ENCODE measurements around the gene AMH.

The AMH gene

GRCh38 chr19:2245273-2245672 lies 3.9 kb upstream of the AMH start:
- no peak overlapping the region for H4K12ac ChIP-seq (ENCODE audit: low read depth, low read length)
- peaks cover 6% of the 10 kb centered on the region for H3K9me3 ChIP-seq (ENCODE audit: insufficient read depth, low read depth, low read length)
- H3K4me3 ChIP-seq (ENCODE audit: low read depth, low read length): no peak overlapping the region
- peaks cover 0 to 3% of the 10 kb centered on the region in 2 experiments for H3K4me1 ChIP-seq (ENCODE audit: control insufficient read depth in 1 of 2, insufficient read depth in 2 of 2, low read length in 2 of 2)
- no CpG with 5 or more reads among the region's 15 CpGs for WGBS (ENCODE audit: extremely low coverage, insufficient coverage, insufficient read length)
- H3K23ac ChIP-seq (ENCODE audit: low read length): no peak overlapping the region
- peaks cover 16% of the 10 kb centered on the region for H3K79me2 ChIP-seq (ENCODE audit: control insufficient read depth, insufficient read depth, low read length, poor library complexity)
- no peaks in the 10 kb centered on the region for H3K79me1 ChIP-seq (ENCODE audit: low read length)
- H3K36me3 ChIP-seq (ENCODE audit: control insufficient read depth in 1 of 2, insufficient read depth in 2 of 2, low read length in 2 of 2): peaks cover 74 to 77% of the 10 kb centered on the region in 2 experiments
- H2BK120ac ChIP-seq (ENCODE audit: insufficient read depth, low read length, poor library complexity): no peak overlapping the region
- no peak overlapping the region for H2BK12ac ChIP-seq (ENCODE audit: low read length)
- no peak overlapping the region for H2AFZ ChIP-seq (ENCODE audit: insufficient read depth, low read length, poor library complexity)
- H4K8ac ChIP-seq (ENCODE audit: low read depth, low read length): no peak overlapping the region
- H4K91ac ChIP-seq (ENCODE audit: low read depth, low read length): no peak overlapping the region
- H2BK5ac ChIP-seq (ENCODE audit: low read depth, low read length, poor library complexity): no peak overlapping the region
- H3K4me2 ChIP-seq (ENCODE audit: low read length): no peak overlapping the region
- H2AK5ac ChIP-seq (ENCODE audit: low read length): no peak overlapping the region
- H3K14ac ChIP-seq (ENCODE audit: low read length): no peak overlapping the region
- DNase-seq: no peak
- no peak overlapping the region for H3K18ac ChIP-seq (ENCODE audit: low read length)
- H3K9ac ChIP-seq (ENCODE audit: low read length): no peak overlapping the region
- no peak overlapping the region for H3K27ac ChIP-seq (ENCODE audit: low read depth, low read length)
- no peak overlapping the region for H3K4ac ChIP-seq (ENCODE audit: low read depth, low read length)
- no peaks in the 10 kb centered on the region for H3K27me3 ChIP-seq (ENCODE audit: insufficient read depth, low read length)

- no peak overlapping the region for H2BK12ac ChIP-seq (ENCODE audit: low read length)
- no peak overlapping the region for H4K12ac ChIP-seq (ENCODE audit: low read depth, low read length)
- H3K18ac ChIP-seq (ENCODE audit: low read length): no peak overlapping the region
- no peak overlapping the region for H2AFZ ChIP-seq (ENCODE audit: insufficient read depth, low read length, poor library complexity)
- H4K91ac ChIP-seq (ENCODE audit: low read depth, low read length): no peak overlapping the region
- no peaks in the 10 kb centered on the region for H3K4me1 ChIP-seq (ENCODE audit: control insufficient read depth in 1 of 2, insufficient read depth in 2 of 2, low read length in 2 of 2)
- no peak overlapping the region for H3K27ac ChIP-seq (ENCODE audit: low read depth, low read length)
- no peak overlapping the region for H4K8ac ChIP-seq (ENCODE audit: low read depth, low read length)
- peaks cover 69 to 70% of the 10 kb centered on the region in 2 experiments for H3K36me3 ChIP-seq (ENCODE audit: control insufficient read depth in 1 of 2, insufficient read depth in 2 of 2, low read length in 2 of 2)
- no peak overlapping the region for H2AK5ac ChIP-seq (ENCODE audit: low read length)
- peaks cover 8% of the 10 kb centered on the region for H3K79me2 ChIP-seq (ENCODE audit: control insufficient read depth, insufficient read depth, low read length, poor library complexity)
- H2BK120ac ChIP-seq (ENCODE audit: insufficient read depth, low read length, poor library complexity): no peak overlapping the region
- H3K9me3 ChIP-seq (ENCODE audit: insufficient read depth, low read depth, low read length): peaks cover 3% of the 10 kb centered on the region
- no peaks in the 10 kb centered on the region for H3K79me1 ChIP-seq (ENCODE audit: low read length)
- H3K9ac ChIP-seq (ENCODE audit: low read length): no peak overlapping the region
- no peak overlapping the region for H3K23ac ChIP-seq (ENCODE audit: low read length)
- no CpG with 5 or more reads among the region's 25 CpGs for WGBS (ENCODE audit: extremely low coverage, insufficient coverage, insufficient read length)
- H2BK5ac ChIP-seq (ENCODE audit: low read depth, low read length, poor library complexity): no peak overlapping the region
- no peak overlapping the region for H3K14ac ChIP-seq (ENCODE audit: low read length)
- no peaks in the 10 kb centered on the region for H3K27me3 ChIP-seq (ENCODE audit: insufficient read depth, low read length)
- H3K4me3 ChIP-seq (ENCODE audit: low read depth, low read length): no peak overlapping the region
- H3K4me2 ChIP-seq (ENCODE audit: low read length): no peak overlapping the region
- no peak for DNase-seq
- H3K4ac ChIP-seq (ENCODE audit: low read depth, low read length): no peak overlapping the region
Measured at GRCh38 chr19:2246014-2246620, 3.0 kb upstream of the AMH start.

- Histone ChIP-seq H3K79me2 (ENCODE audit: control insufficient read depth, insufficient read depth, low read length, poor library complexity) (peaks cover 2% of the 10 kb centered on the region), H4K12ac (ENCODE audit: low read depth, low read length) (no peak overlapping the region), H3K36me3 (ENCODE audit: control insufficient read depth in 1 of 2, insufficient read depth in 2 of 2, low read length in 2 of 2) (peaks cover 68 to 70% of the 10 kb centered on the region in 2 experiments), H3K4me1 (ENCODE audit: control insufficient read depth in 1 of 2, insufficient read depth in 2 of 2, low read length in 2 of 2) (no peaks in the 10 kb centered on the region), H3K18ac (ENCODE audit: low read length) (no peak overlapping the region), H2BK12ac (ENCODE audit: low read length) (no peak overlapping the region), H3K79me1 (ENCODE audit: low read length) (no peaks in the 10 kb centered on the region), H3K4me2 (ENCODE audit: low read length) (no peak overlapping the region), H2BK120ac (ENCODE audit: insufficient read depth, low read length, poor library complexity) (no peak overlapping the region), H4K8ac (ENCODE audit: low read depth, low read length) (no peak overlapping the region), H2BK5ac (ENCODE audit: low read depth, low read length, poor library complexity) (no peak overlapping the region), H3K14ac (ENCODE audit: low read length) (no peak overlapping the region), H3K27ac (ENCODE audit: low read depth, low read length) (no peak overlapping the region), H3K4me3 (ENCODE audit: low read depth, low read length) (no peak overlapping the region), H4K91ac (ENCODE audit: low read depth, low read length) (no peak overlapping the region), H3K9ac (ENCODE audit: low read length) (no peak overlapping the region), H2AK5ac (ENCODE audit: low read length) (no peak overlapping the region), H3K23ac (ENCODE audit: low read length) (no peak overlapping the region), H3K9me3 (ENCODE audit: insufficient read depth, low read depth, low read length) (peaks cover 5% of the 10 kb centered on the region), H2AFZ (ENCODE audit: insufficient read depth, low read length, poor library complexity) (no peak overlapping the region), H3K4ac (ENCODE audit: low read depth, low read length) (no peak overlapping the region), H3K27me3 (ENCODE audit: insufficient read depth, low read length) (no peaks in the 10 kb centered on the region)
- DNase-seq: no peak
- WGBS (ENCODE audit: extremely low coverage, insufficient coverage, insufficient read length): no CpG with 5 or more reads among the region's 26 CpGs
Measured at GRCh38 chr19:2246801-2247361, 2.2 kb upstream of the AMH start.

- H3K36me3 ChIP-seq (ENCODE audit: control insufficient read depth in 1 of 2, insufficient read depth in 2 of 2, low read length in 2 of 2): peaks cover 64% of the 10 kb centered on the region in 2 experiments
- no peak overlapping the region for H3K4me3 ChIP-seq (ENCODE audit: low read depth, low read length)
- no peak overlapping the region for H2BK120ac ChIP-seq (ENCODE audit: insufficient read depth, low read length, poor library complexity)
- no peak overlapping the region for H2AFZ ChIP-seq (ENCODE audit: insufficient read depth, low read length, poor library complexity)
- H3K4ac ChIP-seq (ENCODE audit: low read depth, low read length): no peak overlapping the region
- no peak overlapping the region for H4K8ac ChIP-seq (ENCODE audit: low read depth, low read length)
- DNase-seq: no peak
- H3K79me2 ChIP-seq (ENCODE audit: control insufficient read depth, insufficient read depth, low read length, poor library complexity): no peaks in the 10 kb centered on the region
- WGBS (ENCODE audit: extremely low coverage, insufficient coverage, insufficient read length): no CpG with 5 or more reads among the region's 28 CpGs
- H4K91ac ChIP-seq (ENCODE audit: low read depth, low read length): no peak overlapping the region
- no peak overlapping the region for H3K18ac ChIP-seq (ENCODE audit: low read length)
- no peak overlapping the region for H2BK12ac ChIP-seq (ENCODE audit: low read length)
- H2BK5ac ChIP-seq (ENCODE audit: low read depth, low read length, poor library complexity): no peak overlapping the region
- H2AK5ac ChIP-seq (ENCODE audit: low read length): no peak overlapping the region
- no peak overlapping the region for H3K14ac ChIP-seq (ENCODE audit: low read length)
- H4K12ac ChIP-seq (ENCODE audit: low read depth, low read length): no peak overlapping the region
- no peak overlapping the region for H3K23ac ChIP-seq (ENCODE audit: low read length)
- H3K4me2 ChIP-seq (ENCODE audit: low read length): no peak overlapping the region
- H3K79me1 ChIP-seq (ENCODE audit: low read length): no peaks in the 10 kb centered on the region
- H3K4me1 ChIP-seq (ENCODE audit: control insufficient read depth in 1 of 2, insufficient read depth in 2 of 2, low read length in 2 of 2): no peaks in the 10 kb centered on the region
- peaks cover 5% of the 10 kb centered on the region for H3K9me3 ChIP-seq (ENCODE audit: insufficient read depth, low read depth, low read length)
- no peak overlapping the region for H3K9ac ChIP-seq (ENCODE audit: low read length)
- no peak overlapping the region for H3K27ac ChIP-seq (ENCODE audit: low read depth, low read length)
- H3K27me3 ChIP-seq (ENCODE audit: insufficient read depth, low read length): no peaks in the 10 kb centered on the region
Measured at GRCh38 chr19:2247433-2248101, 1.6 kb upstream of the AMH start.
